OCI-LY7 (cell line): ENCODE data around the gene HMGA1. TPM values are rescaled to one million over a fixed set of nuclear protein-coding genes. Genes with fewer than 3 reads are reported as not detected.
"Not testable (repeated sequence)": the region's sequence is repeated elsewhere in the genome, so short reads cannot be mapped to it uniquely, and the experiment has no call there.

ENCODE experiments used
- BruUV-seq: library from RNA; stranded (reverse); fragments of 400-500 nt; replicated peaks from 2 replicates; lab custom pipeline; 2021; lab: Mats Ljungman, UMichigan
- CTCF ChIA-PET: fragments of 300-600 bp; sonication (Branson Sonifier 250); formaldehyde crosslinking; loops from one replicate; lab custom pipeline; 2022; ENCODE audit warnings: antibody characterized with exemption; ENCODE audit not compliant: unreplicated experiment; lab: Charles Lee
- POLR2A ChIA-PET: fragments of 300-600 bp; sonication (Branson Sonifier 250); formaldehyde crosslinking; loops from one replicate; lab custom pipeline; 2022; ENCODE audit warnings: antibody characterized with exemption; lab: Charles Lee
- DNase-seq: peaks from one replicate; pipeline ENCODE4 v3.0.0-alpha.2; 2015; ENCODE audit warnings: low spot score
- H2AFZ ChIP-seq: fragments of 200-600 bp; sonication (generic), shearing (Covaris generic); 2 replicates; pipeline ENCODE4 v1.6.1; 2014; ENCODE audit warnings: mild to moderate bottlenecking, antibody characterized with exemption, low read length, moderate library complexity
- H3K27ac ChIP-seq: fragments of 200-600 bp; sonication (generic); 2 replicates; pipeline ENCODE4 v1.5.1; 2014; ENCODE audit warnings: mixed run types, low read depth, mild to moderate bottlenecking, moderate library complexity, low read length, inconsistent platforms; ENCODE audit not compliant: poor library complexity, severe bottlenecking
- H3K36me3 ChIP-seq: fragments of 200-600 bp; sonication (generic); 2 replicates; pipeline ENCODE4 v1.6.1; 2014; ENCODE audit warnings: mild to moderate bottlenecking, antibody characterized with exemption, low read length, moderate library complexity, mixed read lengths; ENCODE audit not compliant: insufficient read depth
- H3K4me1 ChIP-seq: fragments of 200-600 bp; sonication (generic); 2 replicates; pipeline ENCODE4 v1.5.1; 2014; ENCODE audit warnings: mild to moderate bottlenecking, low read length; ENCODE audit not compliant: insufficient read depth, poor library complexity, severe bottlenecking
- H3K4me2 ChIP-seq: fragments of 200-600 bp; sonication (generic); 2 replicates; pipeline ENCODE4 v1.6.1; 2014; ENCODE audit warnings: mild to moderate bottlenecking, low read length
- H3K4me3 ChIP-seq: fragments of 200-600 bp; sonication (generic); 2 replicates; pipeline ENCODE4 v1.5.1; 2014; ENCODE audit warnings: mild to moderate bottlenecking, low read depth, low read length; ENCODE audit not compliant: poor library complexity, severe bottlenecking
- H3K79me2 ChIP-seq: fragments of 200-600 bp; sonication (generic); 2 replicates; pipeline ENCODE4 v1.6.1; 2016; ENCODE audit warnings: low read depth, mild to moderate bottlenecking, low read length, moderate library complexity, mixed read lengths; ENCODE audit not compliant: insufficient read depth
- H3K9me2 ChIP-seq: fragments of 200-600 bp; sonication (generic); 2 replicates; pipeline ENCODE4 v1.6.1; 2016; ENCODE audit warnings: mild to moderate bottlenecking, low read length, mixed read lengths; ENCODE audit not compliant: insufficient read depth
- H3K9me3 ChIP-seq: fragments of 200-600 bp; sonication (generic); 2 replicates; pipeline ENCODE4 v1.6.1; 2014; ENCODE audit warnings: mild to moderate bottlenecking, mixed run types, low read length, mixed read lengths
- H4K20me1 ChIP-seq: fragments of 200-600 bp; sonication (generic); 2 replicates; pipeline ENCODE4 v1.6.1; 2014; ENCODE audit warnings: mild to moderate bottlenecking, antibody characterized with exemption, low read length, moderate library complexity, mixed read lengths; ENCODE audit not compliant: insufficient read depth
- EZH2phosphoT487 ChIP-seq: fragments of 200-600 bp; sonication (generic); IDR thresholded peaks from 2 replicates; pipeline ENCODE4 v1.6.1; 2018; ENCODE audit warnings: low read depth, borderline replicate concordance, mild to moderate bottlenecking, mixed run types, antibody characterized with exemption, low read length, moderate library complexity, mixed read lengths
- intact Hi-C: fragments of 100-400 bp; cut with micrococcal nuclease; formaldehyde crosslinking; loops from one replicate; pipeline ENCODE4 v1.10.0; 2022; ENCODE audit not compliant: unreplicated experiment
- total RNA-seq, 2 experiments: library from RNA; depleted of rRNA in 1 of 2; stranded (reverse); fragments of >200 nt in 1 of 2; shearing (Covaris generic) in 1 of 2; gene quantifications; 2 replicates each; pipeline ENCODE4 v1.2.3, GENCODE V29; 2014 to 2022
- TF ChIP-seq, protein P1 (sequence below): fragments of 200-600 bp; sonication (generic); conservative IDR thresholded peaks from 2 replicates; pipeline ENCODE4 v1.5.1; 2014; ENCODE audit warnings: mild to moderate bottlenecking, antibody characterized with exemption, low read length, moderate library complexity, mixed read lengths

The HMGA1 gene
- total RNA-seq, 2 experiments from 2014 or later = 435 to 764 TPM

DNA sequence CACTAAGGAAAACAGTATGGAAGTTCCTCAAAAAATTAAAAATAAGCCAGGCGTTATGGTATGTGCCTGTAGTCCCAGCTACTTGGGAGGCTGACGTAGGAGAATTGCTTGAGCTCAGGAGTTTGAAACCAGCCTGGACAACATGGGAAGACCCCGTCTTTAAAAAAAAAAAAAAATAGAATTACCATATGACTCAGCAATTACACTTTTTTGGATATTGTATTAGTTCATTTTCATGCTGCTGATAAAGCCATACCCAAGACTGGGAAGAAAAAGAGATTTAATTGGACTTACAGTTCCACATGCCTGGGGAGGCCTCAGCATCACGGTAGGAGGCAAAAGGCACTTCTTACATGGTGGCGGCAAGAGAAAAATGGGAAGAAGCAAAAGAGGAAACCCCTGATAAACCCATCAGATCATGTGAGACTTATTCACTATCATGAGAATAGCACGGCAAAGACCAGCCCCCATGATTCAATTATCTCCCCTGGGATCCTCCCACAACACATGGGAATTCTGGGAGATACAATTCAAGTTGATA is 22.9 kb downstream of the HMGA1 start:
- TF ChIP-seq EZH2phosphoT487 = no peak
- TF ChIP-seq, protein P1, sequence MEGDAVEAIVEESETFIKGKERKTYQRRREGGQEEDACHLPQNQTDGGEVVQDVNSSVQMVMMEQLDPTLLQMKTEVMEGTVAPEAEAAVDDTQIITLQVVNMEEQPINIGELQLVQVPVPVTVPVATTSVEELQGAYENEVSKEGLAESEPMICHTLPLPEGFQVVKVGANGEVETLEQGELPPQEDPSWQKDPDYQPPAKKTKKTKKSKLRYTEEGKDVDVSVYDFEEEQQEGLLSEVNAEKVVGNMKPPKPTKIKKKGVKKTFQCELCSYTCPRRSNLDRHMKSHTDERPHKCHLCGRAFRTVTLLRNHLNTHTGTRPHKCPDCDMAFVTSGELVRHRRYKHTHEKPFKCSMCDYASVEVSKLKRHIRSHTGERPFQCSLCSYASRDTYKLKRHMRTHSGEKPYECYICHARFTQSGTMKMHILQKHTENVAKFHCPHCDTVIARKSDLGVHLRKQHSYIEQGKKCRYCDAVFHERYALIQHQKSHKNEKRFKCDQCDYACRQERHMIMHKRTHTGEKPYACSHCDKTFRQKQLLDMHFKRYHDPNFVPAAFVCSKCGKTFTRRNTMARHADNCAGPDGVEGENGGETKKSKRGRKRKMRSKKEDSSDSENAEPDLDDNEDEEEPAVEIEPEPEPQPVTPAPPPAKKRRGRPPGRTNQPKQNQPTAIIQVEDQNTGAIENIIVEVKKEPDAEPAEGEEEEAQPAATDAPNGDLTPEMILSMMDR = no peak
- CTCF ChIA-PET = no interaction called here

DNA sequence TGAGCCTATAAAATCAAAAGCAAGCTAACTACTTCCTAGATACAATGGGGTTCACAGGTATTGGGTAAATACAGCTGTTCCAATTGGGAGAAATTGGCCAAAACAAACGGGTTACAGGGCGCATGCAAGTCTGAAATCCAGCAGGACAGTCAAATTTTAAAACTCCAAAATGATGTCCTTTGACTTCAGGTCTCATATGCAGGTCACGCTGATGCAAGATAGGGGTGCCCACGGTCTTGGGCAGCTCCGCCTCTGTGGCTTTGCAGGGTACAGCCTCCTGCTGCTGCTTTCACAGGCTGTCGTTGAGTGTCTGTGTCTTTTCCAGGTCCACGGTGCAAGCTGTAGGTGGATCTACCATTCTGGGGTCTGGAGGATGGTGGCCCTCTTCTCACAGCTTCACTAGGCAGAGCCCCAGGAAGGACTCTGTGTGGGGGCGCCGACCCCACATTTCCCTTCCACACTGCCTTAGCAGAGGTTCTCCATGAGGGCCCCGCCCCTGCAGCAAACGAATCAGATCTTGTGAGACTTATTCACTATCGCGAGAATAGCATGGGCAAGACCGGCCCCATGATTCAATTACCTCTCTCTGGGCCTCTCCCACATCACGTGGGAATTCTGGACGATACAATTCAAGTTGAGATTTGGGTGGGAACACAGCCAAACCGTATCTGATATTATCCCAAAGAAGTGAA is 24.0 kb downstream of the HMGA1 start:
- H3K4me1 ChIP-seq = no peaks in the 10 kb centered on the region
- H3K4me2 ChIP-seq = no peak overlapping the region
- ChIA-PET POLR2A (interaction anchor here (0.6 kb wide), 1 partner anchor 56 kb away, joined by 3 read pairs; no protein-coding TSS in a partner anchor), CTCF (no interaction called here)
- no TSS peak for BruUV-seq
- H3K4me3 ChIP-seq = no peak overlapping the region
- intact Hi-C loops = no loop called here
- TF ChIP-seq EZH2phosphoT487 = no peak
- TF ChIP-seq, protein P1 = no peak
- no peaks in the 10 kb centered on the region for H3K9me2 ChIP-seq
- H4K20me1 ChIP-seq = no peaks in the 10 kb centered on the region
- H3K79me2 ChIP-seq = no peaks in the 10 kb centered on the region
- no peaks in the 10 kb centered on the region for H3K36me3 ChIP-seq
- H3K27ac ChIP-seq = no peak overlapping the region
- H3K9me3 ChIP-seq = 0 out of 2 replicates have a peak, but pooled peaks cover 6% of the 10 kb centered on the region
- DNase-seq = no peak
- H2AFZ ChIP-seq = no peak overlapping the region

More for the DNA sequence above, 22.9 kb downstream of the HMGA1 start:
- POLR2A ChIA-PET = interaction anchor here (0.6 kb wide), 1 partner anchor 16 kb away, joined by 3 read pairs; no protein-coding TSS in a partner anchor
- intact Hi-C loops = no loop called here
- Histone ChIP-seq H3K36me3 (no peaks in the 10 kb centered on the region), H3K9me2 (no peaks in the 10 kb centered on the region), H3K4me1 (no peaks in the 10 kb centered on the region), H2AFZ (no peak overlapping the region), H3K9me3 (0 out of 2 replicates have a peak, but pooled peaks cover 6% of the 10 kb centered on the region), H3K27ac (no peak overlapping the region), H3K4me2 (no peak overlapping the region), H3K4me3 (no peak overlapping the region), H4K20me1 (no peaks in the 10 kb centered on the region), H3K79me2 (no peaks in the 10 kb centered on the region)
- DNase-seq = no peak
- BruUV-seq = no TSS peak

DNA sequence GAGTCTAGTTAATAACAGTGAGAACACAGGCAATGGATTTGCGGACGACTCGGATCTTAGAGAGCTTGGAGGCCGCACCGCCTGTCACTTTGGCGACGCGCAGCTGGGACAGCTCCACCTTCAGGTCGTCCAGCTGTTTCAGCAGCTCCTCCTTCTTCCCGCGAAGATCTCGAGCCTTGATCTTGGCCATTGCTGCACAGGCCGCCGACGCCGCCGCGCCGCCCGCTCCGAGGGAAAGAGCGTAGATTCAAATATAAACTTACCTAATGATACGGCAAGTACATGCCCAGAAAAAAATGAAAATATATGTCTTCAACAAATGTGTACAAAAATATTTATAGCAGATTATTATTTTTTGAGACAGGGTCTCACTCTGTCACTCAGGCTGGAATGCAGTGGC is 26.8 kb downstream of the HMGA1 start:
- not testable (repeated sequence) for H2AFZ ChIP-seq

More for the DNA sequence above, 26.8 kb downstream of the HMGA1 start:
- DNase-seq, CTCF ChIA-PET, H3K79me2 ChIP-seq, H3K4me2 ChIP-seq, H3K9me2 ChIP-seq, H3K27ac ChIP-seq, intact Hi-C loops, H3K4me3 ChIP-seq, H4K20me1 ChIP-seq, H3K9me3 ChIP-seq, H3K4me1 ChIP-seq, POLR2A ChIA-PET, BruUV-seq, H3K36me3 ChIP-seq: not testable (repeated sequence)
